Tibial nerve (tissue), 4 donors: ENCODE data around the gene SGPP1.

Experiments used
- CTCF ChIP-seq, 5 experiments: fragments of 200-600 bp in 3 of 5; fragments of 450-650 bp in 2 of 5; sonication (generic) in 3 of 5; IDR thresholded peaks; one replicate each; pipeline ENCODE4 v1.5.1; 2016 to 2019; ENCODE audit warnings: antibody characterized with exemption in 5 of 5, mild to moderate bottlenecking in 3 of 5, moderate library complexity in 2 of 5
- EP300 ChIP-seq, 2 donors: sonication (generic); formaldehyde crosslinking; IDR thresholded peaks; one replicate each; pipeline ENCODE4 v1.6.1; 2017; ENCODE audit warnings: antibody characterized with exemption in 2 of 2, mild to moderate bottlenecking in 1 of 2

DNA sequence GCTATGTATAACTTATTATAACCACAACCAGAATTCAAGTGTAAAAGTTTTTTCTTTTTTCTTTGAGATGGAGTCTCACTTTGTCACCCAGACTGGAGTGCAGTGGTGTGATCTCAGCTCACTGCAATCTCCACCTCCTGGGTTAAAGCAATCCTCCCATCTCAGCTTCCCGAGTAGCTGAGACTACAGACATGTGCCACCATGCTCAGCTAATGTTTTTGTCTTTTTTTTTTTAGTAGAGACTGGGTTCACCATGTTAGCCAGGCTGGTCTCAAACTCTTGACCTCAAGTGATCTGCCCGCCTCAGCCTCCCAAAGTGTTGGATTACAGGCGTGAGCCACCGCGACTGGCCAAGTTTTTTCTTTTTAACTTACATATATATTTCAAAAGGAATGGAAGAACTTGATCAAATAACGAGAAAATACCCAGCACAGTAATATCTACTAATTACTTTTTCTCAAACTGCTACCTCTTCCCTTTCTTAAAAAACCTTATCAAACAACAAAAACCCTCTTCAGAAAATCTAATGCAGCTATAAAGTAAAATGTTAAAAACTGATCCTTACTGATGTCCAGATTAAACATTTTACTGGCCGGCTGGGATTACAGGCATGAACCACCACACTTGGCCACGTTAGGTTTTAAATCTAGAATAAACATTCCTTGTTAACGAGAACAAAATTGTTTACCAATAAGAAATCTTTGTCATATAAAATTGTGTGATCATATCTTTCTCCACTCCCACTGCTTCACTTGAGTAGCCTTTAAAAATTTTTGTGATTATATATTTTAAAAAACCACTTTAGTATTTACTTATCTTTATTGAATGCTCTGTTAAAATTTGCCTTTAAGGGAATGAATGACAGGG, 44.9 kb downstream of the SGPP1 start:
- TF ChIP-seq EP300 (IDR thresholded peaks at IDR 0.05), result no peak
- no peak for TF ChIP-seq CTCF (IDR thresholded peaks at IDR 0.05)
